ENCODE results near the gene ZFAND4.

GRCh38 chr10:45625879-45626278 lies 46.7 kb downstream of the ZFAND4 start:
- TF ChIP-seq, protein P1, sequence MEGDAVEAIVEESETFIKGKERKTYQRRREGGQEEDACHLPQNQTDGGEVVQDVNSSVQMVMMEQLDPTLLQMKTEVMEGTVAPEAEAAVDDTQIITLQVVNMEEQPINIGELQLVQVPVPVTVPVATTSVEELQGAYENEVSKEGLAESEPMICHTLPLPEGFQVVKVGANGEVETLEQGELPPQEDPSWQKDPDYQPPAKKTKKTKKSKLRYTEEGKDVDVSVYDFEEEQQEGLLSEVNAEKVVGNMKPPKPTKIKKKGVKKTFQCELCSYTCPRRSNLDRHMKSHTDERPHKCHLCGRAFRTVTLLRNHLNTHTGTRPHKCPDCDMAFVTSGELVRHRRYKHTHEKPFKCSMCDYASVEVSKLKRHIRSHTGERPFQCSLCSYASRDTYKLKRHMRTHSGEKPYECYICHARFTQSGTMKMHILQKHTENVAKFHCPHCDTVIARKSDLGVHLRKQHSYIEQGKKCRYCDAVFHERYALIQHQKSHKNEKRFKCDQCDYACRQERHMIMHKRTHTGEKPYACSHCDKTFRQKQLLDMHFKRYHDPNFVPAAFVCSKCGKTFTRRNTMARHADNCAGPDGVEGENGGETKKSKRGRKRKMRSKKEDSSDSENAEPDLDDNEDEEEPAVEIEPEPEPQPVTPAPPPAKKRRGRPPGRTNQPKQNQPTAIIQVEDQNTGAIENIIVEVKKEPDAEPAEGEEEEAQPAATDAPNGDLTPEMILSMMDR (IDR thresholded peaks at IDR 0.05), result no peak
- TF ChIP-seq POLR2A (IDR thresholded peaks at IDR 0.05) (no peak), EP300 (IDR thresholded peaks at IDR 0.05) (no peak), POLR2AphosphoS5 (IDR thresholded peaks at IDR 0.05) (no peak)

Measured in suprapubic skin (tissue), 4 donors.